Retinal pigment epithelial cell (primary cell): ENCODE data around the gene MYL5.

Source experiments
- DNase-seq: peaks from one replicate; pipeline ENCODE4 v3.0.0-alpha.2; 2010; ENCODE audit warnings: low read depth
- H3K4me3 ChIP-seq: 2 replicates; pipeline ENCODE4 v1.5.1; 2011; ENCODE audit warnings: mild to moderate bottlenecking, low read length, control low read depth, moderate library complexity
- TF ChIP-seq, protein P1 (sequence below): conservative IDR thresholded peaks from 2 replicates; pipeline ENCODE4 v1.5.1; 2011; ENCODE audit warnings: low read depth, low read length, control low read depth, inconsistent platforms

MYL5 gene

DNA sequence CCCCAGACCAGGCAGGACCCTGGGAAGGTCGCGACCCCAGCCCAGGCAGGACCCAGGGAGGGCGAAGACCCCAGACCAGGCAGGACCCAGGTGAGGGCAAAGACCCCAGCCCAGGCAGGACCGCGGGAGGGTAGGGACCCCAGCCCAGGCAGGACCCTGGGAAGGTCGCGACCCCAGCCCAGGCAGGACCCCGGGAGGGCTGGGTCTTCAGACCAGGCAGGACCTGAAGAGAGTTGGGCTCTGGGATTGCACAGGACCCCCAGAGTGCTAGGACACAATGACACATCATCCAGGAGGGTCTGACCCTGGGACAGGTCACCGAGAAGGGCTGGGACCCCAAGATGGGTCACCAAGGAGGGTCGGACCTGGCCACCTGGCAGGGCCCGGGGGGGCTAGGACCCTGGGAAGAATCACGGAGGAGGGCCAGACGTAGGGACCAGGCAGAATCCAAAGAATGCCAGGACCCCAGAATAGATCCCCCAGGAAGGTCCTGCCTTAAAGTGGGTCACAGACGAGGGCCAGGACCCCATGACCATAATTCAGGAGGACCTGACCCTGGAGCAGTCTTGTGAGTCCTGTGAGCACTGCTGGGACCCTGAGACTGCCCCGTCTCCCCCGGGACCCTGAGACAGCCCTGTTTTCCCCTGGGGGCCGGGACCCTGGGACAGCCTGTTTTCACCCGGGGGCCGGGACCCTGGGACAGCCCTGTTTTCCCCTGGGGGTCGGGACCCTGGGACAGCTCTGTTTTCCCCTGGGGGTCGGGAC is 32.7 kb downstream of the MYL5 start:
- no peak for DNase-seq
- peak overlapping the region; percentile 82 for H3K4me3 ChIP-seq
- TF ChIP-seq, protein P1, sequence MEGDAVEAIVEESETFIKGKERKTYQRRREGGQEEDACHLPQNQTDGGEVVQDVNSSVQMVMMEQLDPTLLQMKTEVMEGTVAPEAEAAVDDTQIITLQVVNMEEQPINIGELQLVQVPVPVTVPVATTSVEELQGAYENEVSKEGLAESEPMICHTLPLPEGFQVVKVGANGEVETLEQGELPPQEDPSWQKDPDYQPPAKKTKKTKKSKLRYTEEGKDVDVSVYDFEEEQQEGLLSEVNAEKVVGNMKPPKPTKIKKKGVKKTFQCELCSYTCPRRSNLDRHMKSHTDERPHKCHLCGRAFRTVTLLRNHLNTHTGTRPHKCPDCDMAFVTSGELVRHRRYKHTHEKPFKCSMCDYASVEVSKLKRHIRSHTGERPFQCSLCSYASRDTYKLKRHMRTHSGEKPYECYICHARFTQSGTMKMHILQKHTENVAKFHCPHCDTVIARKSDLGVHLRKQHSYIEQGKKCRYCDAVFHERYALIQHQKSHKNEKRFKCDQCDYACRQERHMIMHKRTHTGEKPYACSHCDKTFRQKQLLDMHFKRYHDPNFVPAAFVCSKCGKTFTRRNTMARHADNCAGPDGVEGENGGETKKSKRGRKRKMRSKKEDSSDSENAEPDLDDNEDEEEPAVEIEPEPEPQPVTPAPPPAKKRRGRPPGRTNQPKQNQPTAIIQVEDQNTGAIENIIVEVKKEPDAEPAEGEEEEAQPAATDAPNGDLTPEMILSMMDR, result no peak

DNA sequence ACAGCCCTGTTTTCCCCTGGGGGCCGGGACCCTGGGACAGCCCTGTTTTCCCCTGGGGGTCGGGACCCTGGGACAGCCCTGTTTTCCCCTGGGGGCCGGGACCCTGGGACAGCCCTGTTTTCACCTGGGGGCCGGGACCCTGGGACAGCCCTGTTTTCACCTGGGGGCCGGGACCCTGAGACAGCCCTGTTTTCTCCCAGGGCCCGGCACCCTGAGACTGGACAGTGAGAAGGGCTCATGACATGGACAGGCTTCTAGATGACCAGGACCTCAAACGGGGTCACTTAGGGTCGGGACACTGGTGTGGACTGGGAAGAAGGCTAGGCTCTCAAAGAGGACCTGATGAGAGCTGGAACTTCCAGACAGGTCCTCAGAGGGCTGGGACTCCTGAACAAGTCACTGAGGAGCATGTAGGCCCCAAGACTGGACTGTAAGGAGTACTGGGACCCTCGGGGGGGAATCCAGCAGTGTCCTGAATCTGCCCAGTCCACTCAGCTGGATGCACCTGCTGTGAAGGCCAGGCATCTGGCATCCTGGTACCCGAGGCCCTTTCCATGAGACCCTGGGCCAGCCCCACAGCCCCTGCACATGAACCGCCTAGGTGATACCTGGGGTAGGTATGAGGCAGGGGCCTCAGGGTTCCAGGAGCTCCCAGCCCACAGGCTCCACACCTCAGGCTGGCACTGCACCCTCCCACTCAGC is 33.7 kb downstream of the MYL5 start:
- peak overlapping the region; percentile 15 for H3K4me3 ChIP-seq
- TF ChIP-seq, protein P1, result no peak
- no peak for DNase-seq

DNA sequence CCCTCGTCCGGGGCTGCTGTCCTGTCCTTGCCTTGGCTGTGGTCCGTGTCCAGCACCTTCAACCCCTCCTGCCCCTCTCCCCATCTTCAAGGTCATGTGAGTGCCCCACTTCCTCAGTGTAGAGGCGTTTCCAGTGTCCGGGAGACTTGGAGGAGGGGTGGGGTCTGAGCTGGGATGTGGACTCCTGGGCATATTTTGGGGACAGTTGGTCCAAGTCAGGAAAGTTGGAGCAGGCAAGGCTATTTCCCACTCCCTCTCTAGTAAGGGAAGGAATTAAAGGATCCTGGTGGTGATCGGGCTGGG is 34.2 kb downstream of the MYL5 start:
- peak overlapping the region; percentile 15 for H3K4me3 ChIP-seq
- no peak for DNase-seq
- TF ChIP-seq, protein P1, result no peak

DNA sequence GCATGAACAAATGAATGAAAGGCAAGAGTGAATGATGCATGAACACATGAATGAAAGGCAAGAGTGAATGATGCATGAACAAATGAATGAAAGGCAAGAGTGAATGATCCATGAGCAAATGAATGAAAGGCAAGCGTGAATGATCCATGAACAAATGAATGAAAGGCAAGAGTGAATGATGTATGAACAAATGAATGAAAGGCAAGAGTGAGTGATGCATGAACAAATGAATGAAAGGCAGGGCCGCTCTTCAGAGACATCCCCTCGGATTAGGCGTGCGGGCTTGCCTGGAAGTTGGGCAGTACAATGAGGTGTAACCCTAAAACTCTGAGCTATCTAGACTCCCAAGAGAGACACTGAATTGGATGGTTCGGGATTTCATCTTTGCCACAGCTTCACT is 35.0 kb downstream of the MYL5 start:
- TF ChIP-seq, protein P1, result no peak
- H3K4me3 ChIP-seq, result no peak overlapping the region
- DNase-seq, result no peak

DNA sequence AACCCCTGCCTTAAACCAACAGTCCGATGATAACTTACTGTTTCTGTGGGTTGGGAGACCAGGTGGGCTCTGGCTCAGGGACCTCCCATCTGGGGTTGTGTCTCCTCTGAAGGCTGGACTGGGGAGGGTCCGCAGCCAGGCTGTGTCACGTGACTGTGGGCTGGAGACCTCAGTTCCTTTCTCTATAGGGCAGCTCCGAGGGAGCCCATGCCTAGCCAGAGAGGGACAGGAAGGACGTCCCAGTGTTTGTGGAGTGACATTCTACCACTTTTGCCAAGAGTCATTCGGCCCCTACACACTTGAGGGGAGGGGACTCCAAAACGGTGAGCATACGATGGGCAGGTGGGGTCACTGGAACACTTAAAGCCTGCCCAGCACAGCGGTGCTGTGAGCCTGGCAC is 35.8 kb downstream of the MYL5 start:
- TF ChIP-seq, protein P1, result no peak
- no peak overlapping the region for H3K4me3 ChIP-seq
- no peak for DNase-seq

DNA sequence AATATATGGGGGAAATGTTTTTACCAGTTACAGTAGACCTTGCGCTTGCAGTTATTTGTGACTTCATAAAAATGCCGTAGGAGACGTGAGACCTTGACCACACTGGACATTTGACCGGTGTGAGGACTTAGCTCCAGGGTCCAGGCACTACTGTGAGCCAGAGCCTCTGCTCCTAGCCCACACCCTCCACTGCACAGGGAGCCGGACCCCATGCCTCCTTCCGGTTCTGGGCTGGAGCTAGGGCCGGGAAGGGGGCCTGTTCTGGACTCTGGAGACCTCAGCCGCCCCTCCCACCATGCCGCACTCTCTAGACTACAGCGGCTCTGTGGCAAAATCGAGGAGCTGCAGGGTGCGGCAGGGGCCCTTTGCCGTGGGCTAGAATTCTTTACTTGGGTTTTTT is 36.6 kb downstream of the MYL5 start:
- H3K4me3 ChIP-seq, result no peak overlapping the region
- no peak for DNase-seq
- TF ChIP-seq, protein P1, result no peak

DNA sequence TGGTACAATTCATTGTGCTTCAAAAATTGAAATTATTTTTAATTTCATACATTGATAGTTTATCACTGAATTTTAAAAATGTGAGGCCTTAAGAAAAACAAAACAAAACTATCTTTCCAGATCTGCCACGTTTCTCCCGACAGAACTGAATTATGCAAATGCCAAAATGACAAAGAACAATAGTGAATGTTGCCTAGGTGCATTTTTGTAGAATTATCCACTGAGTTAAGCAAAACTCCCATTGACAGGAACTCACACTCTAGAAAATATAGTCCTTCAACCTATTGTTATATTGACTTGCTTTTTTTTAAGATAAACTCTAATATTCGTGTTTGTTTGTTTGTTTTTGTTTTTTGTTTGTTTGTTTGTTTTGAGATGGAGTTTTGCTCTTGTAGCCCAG is 37.8 kb downstream of the MYL5 start:
- no peak overlapping the region for H3K4me3 ChIP-seq
- TF ChIP-seq, protein P1, result no peak
- no peak for DNase-seq
